HepG2 (cell line): ENCODE data around the gene PPP1R1B. TPM values are rescaled to one million over a fixed set of nuclear protein-coding genes. Genes with fewer than 3 reads are reported as not detected.

Source experiments
- CREBL2 ChIP-seq: sonication (generic); formaldehyde crosslinking; IDR thresholded peaks from 2 replicates; pipeline ENCODE4 v1.8.1; 2023; ENCODE audit warnings: missing genetic modification reagents, mild to moderate bottlenecking, borderline replicate concordance
- ETV5 ChIP-seq: IDR thresholded peaks from 2 replicates; pipeline ENCODE4 v1.6.1; 2018; ENCODE audit warnings: missing biosample characterization, missing genetic modification reagents, inconsistent platforms, borderline replicate concordance
- GATAD2A ChIP-seq: IDR thresholded peaks from 2 replicates; pipeline ENCODE4 v1.6.1; 2016
- ISX ChIP-seq: sonication (generic); formaldehyde crosslinking; conservative IDR thresholded peaks from 2 replicates; pipeline ENCODE4 v1.5.0; 2020; ENCODE audit warnings: missing genetic modification reagents
- LCORL ChIP-seq, 2 experiments: fragments of 450-650 bp in 1 of 2; sonication (generic) in 1 of 2; formaldehyde crosslinking in 1 of 2; IDR thresholded peaks; 2 replicates each; pipeline versions ENCODE4 v1.5.0 to v1.6.1; 2017 to 2020; ENCODE audit warnings: antibody characterized with exemption in 1 of 2, missing genetic modification reagents in 1 of 2
- SPEN ChIP-seq: sonication (generic); formaldehyde crosslinking; IDR thresholded peaks from 2 replicates; pipeline ENCODE4 v1.5.1; 2020; ENCODE audit warnings: low read depth, mild to moderate bottlenecking, missing genetic modification reagents
- ZFP90 ChIP-seq: sonication (generic); formaldehyde crosslinking; IDR thresholded peaks from 2 replicates; pipeline ENCODE4 v1.8.0; 2022; ENCODE audit warnings: missing genetic modification reagents, mild to moderate bottlenecking, inconsistent platforms, borderline replicate concordance
- ZIK1 ChIP-seq: sonication (generic); formaldehyde crosslinking; IDR thresholded peaks from 2 replicates; pipeline ENCODE4 v1.5.0; 2020; ENCODE audit warnings: mild to moderate bottlenecking, low read depth, missing genetic modification reagents, borderline replicate concordance
- ZNF331 ChIP-seq: sonication (generic); formaldehyde crosslinking; IDR thresholded peaks from 2 replicates; pipeline ENCODE4 v1.4.0; 2020; ENCODE audit warnings: missing genetic modification reagents
- ZNF414 ChIP-seq: sonication (generic); formaldehyde crosslinking; IDR thresholded peaks from 2 replicates; pipeline ENCODE4 v1.5.0; 2020; ENCODE audit warnings: missing genetic modification reagents
- ZNF598 ChIP-seq: sonication (generic); formaldehyde crosslinking; IDR thresholded peaks from 2 replicates; pipeline ENCODE4 v1.5.1; 2020; ENCODE audit warnings: mild to moderate bottlenecking, missing genetic modification reagents, borderline replicate concordance
- ZNF687 ChIP-seq: sonication (generic); formaldehyde crosslinking; IDR thresholded peaks from 2 replicates; pipeline ENCODE4 v1.5.1; 2020; ENCODE audit warnings: mild to moderate bottlenecking, missing genetic modification reagents, moderate library complexity
- polyA plus RNA-seq, 8 experiments: library from polyadenylated mRNA; depleted of rRNA in 3 of 8; stranded (reverse) in 7 of 8; unstranded in 1 of 8; fragments of >200 nt; fragmentation: Illumina TruSeq in 4 of 8; extraction: Trizol in 4 of 8; gene quantifications; 2 replicates each; pipeline versions ENCODE4 v1.2.1 to v1.2.3, GENCODE V29; 2011 to 2016; ENCODE audit warnings: low read depth in 4 of 8, missing spikeins in 1 of 8, mixed read lengths in 1 of 8; ENCODE audit not compliant: insufficient read depth in 1 of 8
- total RNA-seq, 5 experiments: library from RNA; depleted of rRNA; stranded (reverse); fragments of >200 nt; fragmentation: Illumina TruSeq; extraction: Trizol; gene quantifications; 2 replicates each; pipeline ENCODE4 v1.2.3, GENCODE V29; 2016; ENCODE audit warnings: low read depth in 1 of 5
- TF ChIP-seq, protein P1 (sequence below): sonication (generic); formaldehyde crosslinking; IDR thresholded peaks from 2 replicates; pipeline ENCODE4 v1.4.0; 2020; ENCODE audit warnings: missing genetic modification reagents, borderline replicate concordance
- TF ChIP-seq, protein P2 (sequence below): IDR thresholded peaks from 2 replicates; pipeline ENCODE4 v1.4.0; 2020; ENCODE audit warnings: mild to moderate bottlenecking, missing genetic modification reagents

The PPP1R1B gene
- total and polyA plus RNA-seq, 2 of the 13 experiments (the other 11 are each of a cell fraction or from before 2014, with no cell fraction given) = 0.08 TPM; not detected in 1

- TF ChIP-seq ZNF687 (CRISPR knock-in tag) (peak; percentile 69), GATAD2A (peak; percentile 29), ZIK1 (peak; percentile 59; the same call in 1 of the 2 replicates), ETV5 (CRISPR knock-in tag) (peak; percentile 26; the same call in 1 of the 2 replicates), SPEN (peak; percentile 68), ZNF598 (0 out of 2 replicates have a peak, but pooled peaks have one; percentile 37), CREBL2 (CRISPR knock-in tag) (peak; percentile 33; the same call in 1 of the 2 replicates), LCORL (IDR thresholded peaks at IDR 0.05) (no peak), LCORL (CRISPR knock-in tag; IDR thresholded peaks at IDR 0.05) (peak; percentile 84), ZFP90 (CRISPR knock-in tag) (0 out of 2 replicates have a peak, but pooled peaks have one; percentile 58), ISX (CRISPR knock-in tag) (no peak), ZNF414 (0 out of 2 replicates have a peak, but pooled peaks have one; percentile 27), ZNF331 (CRISPR knock-in tag) (0 out of 2 replicates have a peak, but pooled peaks have one; percentile 40)
- TF ChIP-seq, protein P1, sequence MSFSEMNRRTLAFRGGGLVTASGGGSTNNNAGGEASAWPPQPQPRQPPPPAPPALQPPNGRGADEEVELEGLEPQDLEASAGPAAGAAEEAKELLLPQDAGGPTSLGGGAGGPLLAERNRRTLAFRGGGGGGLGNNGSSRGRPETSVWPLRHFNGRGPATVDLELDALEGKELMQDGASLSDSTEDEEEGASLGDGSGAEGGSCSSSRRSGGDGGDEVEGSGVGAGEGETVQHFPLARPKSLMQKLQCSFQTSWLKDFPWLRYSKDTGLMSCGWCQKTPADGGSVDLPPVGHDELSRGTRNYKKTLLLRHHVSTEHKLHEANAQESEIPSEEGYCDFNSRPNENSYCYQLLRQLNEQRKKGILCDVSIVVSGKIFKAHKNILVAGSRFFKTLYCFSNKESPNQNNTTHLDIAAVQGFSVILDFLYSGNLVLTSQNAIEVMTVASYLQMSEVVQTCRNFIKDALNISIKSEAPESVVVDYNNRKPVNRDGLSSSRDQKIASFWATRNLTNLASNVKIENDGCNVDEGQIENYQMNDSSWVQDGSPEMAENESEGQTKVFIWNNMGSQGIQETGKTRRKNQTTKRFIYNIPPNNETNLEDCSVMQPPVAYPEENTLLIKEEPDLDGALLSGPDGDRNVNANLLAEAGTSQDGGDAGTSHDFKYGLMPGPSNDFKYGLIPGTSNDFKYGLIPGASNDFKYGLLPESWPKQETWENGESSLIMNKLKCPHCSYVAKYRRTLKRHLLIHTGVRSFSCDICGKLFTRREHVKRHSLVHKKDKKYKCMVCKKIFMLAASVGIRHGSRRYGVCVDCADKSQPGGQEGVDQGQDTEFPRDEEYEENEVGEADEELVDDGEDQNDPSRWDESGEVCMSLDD (CRISPR knock-in tag) = no peak
- TF ChIP-seq, protein P2, sequence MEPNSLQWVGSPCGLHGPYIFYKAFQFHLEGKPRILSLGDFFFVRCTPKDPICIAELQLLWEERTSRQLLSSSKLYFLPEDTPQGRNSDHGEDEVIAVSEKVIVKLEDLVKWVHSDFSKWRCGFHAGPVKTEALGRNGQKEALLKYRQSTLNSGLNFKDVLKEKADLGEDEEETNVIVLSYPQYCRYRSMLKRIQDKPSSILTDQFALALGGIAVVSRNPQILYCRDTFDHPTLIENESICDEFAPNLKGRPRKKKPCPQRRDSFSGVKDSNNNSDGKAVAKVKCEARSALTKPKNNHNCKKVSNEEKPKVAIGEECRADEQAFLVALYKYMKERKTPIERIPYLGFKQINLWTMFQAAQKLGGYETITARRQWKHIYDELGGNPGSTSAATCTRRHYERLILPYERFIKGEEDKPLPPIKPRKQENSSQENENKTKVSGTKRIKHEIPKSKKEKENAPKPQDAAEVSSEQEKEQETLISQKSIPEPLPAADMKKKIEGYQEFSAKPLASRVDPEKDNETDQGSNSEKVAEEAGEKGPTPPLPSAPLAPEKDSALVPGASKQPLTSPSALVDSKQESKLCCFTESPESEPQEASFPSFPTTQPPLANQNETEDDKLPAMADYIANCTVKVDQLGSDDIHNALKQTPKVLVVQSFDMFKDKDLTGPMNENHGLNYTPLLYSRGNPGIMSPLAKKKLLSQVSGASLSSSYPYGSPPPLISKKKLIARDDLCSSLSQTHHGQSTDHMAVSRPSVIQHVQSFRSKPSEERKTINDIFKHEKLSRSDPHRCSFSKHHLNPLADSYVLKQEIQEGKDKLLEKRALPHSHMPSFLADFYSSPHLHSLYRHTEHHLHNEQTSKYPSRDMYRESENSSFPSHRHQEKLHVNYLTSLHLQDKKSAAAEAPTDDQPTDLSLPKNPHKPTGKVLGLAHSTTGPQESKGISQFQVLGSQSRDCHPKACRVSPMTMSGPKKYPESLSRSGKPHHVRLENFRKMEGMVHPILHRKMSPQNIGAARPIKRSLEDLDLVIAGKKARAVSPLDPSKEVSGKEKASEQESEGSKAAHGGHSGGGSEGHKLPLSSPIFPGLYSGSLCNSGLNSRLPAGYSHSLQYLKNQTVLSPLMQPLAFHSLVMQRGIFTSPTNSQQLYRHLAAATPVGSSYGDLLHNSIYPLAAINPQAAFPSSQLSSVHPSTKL (CRISPR knock-in tag) = peak; percentile 36; the same call in 1 of the 2 replicates
Observed at GRCh38 chr17:39652587-39653315, 26.0 kb downstream of the PPP1R1B start (continued).
